HUDEP-2 (cell line): Measurements from ENCODE around the gene TMED4.
A peak's percentile ranks its signal among the peaks of the same experiment; 100 is the strongest.

Source experiments
- DNase-seq, 76 experiments: peaks; one replicate each; lab custom pipeline; 2025; ENCODE audit not compliant: unreplicated experiment in 76 of 76; lab: John Stamatoyannopoulos, UW

Gene TMED4

GRCh38 chr7:44581879-44582603, at the start of gene TMED4:
TMED4 (minus strand) TSS chr7:44582231; CDS start chr7:44582206, 25 bp downstream.
- peak; percentile 52 to 99 (median 98) for DNase-seq

DNA sequence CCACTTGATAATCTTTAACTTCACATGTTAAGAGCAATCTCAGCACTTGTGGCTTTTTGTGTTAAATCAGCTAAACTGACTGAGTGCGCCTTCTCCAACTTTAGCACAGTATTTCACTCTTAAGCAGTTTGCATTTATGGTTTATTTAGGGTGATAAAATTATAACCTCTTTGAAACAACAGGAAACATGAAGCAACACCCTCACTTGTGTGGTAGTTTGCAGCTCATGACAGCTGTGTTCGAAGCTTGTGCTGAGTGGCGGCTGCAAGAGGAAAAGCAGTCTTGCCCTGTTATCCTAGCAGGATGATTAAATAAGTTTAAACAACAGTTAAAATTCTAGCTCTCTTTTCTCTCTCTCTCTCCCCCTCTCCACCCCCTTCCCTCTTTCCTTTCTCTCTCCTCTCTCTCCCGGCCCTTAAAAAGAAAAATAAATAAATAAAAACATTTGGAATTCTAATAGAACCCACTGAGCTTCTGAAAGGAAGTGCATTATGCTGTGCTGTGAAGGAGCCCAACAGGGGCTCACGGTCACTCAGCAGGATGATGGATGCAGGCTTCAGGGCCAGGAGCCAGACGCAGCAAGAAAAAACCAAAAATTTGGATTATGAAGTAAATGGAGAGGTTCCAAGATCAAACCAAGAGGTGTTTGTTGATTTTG, 49.6 kb upstream of the TMED4 start:
- DNase-seq, result no peak

DNA sequence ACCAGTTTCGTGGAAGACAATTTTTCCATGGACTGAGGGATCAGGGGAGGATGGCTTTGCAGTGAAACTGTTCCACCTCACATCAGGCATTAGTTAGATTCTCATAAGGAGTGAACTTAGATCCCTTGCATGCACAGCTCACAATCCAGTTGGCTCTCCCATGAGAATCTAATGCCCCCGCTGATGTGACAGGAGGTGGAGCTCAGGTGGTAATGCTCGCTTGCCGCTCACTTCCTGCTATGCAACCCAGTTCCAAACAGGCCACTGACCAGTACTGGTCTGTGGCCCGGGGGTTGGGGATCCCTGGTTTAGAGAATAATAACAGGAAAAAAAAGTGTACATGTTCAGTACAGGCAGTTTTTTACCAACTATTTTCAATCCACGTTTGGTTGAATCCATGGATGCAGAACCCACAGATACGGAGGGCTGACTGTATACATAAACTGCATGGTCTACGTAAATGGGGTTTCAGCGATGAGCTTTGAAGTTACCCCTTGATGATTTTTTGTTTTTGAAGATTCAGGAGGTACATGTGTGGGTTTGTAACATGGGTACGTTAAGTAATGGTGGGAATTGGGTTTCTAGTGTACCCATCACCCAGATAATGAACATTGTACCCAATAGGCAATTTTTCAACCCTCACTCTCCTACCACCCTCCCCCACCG, 48.9 kb upstream of the TMED4 start:
- DNase-seq, result no peak

- no peak for DNase-seq
Measured at GRCh38 chr7:44629829-44630522, 47.9 kb upstream of the TMED4 start.

DNA sequence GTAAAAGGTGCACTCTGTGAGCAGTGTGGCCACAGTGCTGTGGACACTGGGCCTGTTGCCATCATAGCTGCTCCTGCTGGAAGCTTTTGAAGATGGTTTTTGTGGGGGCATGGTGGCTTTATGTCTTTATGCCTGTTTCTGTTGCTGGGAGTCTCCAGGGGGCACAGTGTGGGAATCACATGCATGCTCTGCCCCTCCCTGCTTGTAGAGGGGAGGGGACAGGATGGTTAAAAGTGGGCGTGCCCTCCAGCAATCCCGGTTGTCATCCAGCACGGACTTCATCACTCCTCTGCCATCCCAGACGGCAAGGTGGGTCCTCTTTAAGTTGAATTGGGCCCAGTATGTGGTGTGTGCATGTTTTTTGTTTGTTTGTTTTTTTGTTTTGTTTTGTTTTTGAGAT, 44.6 kb upstream of the TMED4 start:
- DNase-seq, result no peak

GRCh38 chr7:44625526-44626471, 43.8 kb upstream of the TMED4 start:
- peak in 36 of 76 experiments; percentile 7 to 74 (median 32) for DNase-seq

- DNase-seq, result no peak
Measured at GRCh38 chr7:44624318-44624717, 42.3 kb upstream of the TMED4 start.

- DNase-seq, result no peak
Measured at GRCh38 chr7:44622342-44623151, 40.5 kb upstream of the TMED4 start.

DNA sequence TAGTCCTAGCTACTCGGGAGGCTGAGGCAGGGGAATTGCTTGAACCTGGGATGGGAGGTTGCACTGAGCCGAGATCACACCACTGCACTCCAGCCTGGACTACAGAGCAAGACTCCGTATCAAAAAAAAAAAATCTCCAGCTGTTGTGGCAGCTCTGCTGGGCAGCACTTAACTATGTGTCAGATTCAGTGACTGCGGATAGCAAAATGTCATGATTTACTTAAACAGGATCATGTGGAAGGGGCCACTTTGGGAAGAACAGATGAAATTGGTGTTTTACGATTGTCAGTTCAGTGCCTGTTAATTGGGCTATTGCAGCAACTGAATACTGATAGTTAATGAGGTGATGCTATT, 39.7 kb upstream of the TMED4 start:
- no peak for DNase-seq

DNA sequence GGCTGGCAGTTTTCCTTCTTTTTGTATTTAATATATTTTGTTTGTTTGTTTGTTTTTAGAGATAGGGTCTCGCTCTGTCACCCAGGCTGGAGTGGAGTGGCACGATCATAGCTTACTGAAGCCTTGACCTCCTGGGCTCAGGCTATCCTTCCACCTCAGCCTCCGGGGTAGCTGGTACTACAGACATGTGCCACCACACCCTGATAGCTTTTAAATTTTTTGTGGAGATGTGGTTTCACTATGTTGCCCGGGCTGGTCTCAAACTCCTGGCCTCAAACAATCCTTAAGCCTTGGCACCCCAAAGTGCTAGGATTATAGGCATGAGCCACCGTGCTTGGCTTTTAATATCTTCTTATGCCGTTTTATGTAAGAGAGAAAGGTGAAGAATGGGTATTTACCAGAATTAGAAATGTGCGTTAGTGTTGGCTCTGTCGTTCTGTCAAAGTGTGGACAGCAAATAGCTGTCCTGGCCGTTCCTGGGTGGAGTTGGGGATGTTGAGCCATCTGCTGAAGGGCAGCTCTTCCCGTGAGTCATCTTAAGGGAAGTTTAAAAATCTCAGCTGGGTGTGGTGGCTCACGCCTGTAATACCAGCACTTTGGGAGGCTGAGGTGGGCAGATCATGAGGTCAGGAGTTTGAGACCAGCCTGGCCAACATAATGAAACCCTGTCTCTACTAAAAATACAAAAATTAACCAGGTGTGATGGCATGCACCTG, 39.2 kb upstream of the TMED4 start:
- DNase-seq, result no peak

DNA sequence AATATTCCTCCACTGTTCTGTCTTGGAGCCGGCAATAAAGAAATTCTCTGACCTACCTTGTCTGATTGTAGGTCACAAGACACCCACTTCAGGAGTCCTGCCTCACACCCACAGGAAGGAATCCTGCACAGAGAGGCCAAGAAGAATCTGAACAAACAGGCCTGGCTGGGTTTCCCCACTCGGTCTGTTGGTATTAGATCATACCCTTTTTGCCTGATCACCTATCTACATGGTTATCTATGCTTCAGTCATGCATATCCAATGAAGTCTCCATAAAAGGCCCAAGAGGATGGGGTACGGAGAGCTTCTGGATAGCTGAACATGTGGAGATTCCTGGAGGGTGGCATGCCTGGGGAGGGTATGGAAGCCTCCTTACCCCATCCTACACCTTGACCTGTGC, 36.7 kb upstream of the TMED4 start:
- DNase-seq, result no peak

- DNase-seq, result no peak
Measured at GRCh38 chr7:44618045-44618444, 36.0 kb upstream of the TMED4 start.

DNA sequence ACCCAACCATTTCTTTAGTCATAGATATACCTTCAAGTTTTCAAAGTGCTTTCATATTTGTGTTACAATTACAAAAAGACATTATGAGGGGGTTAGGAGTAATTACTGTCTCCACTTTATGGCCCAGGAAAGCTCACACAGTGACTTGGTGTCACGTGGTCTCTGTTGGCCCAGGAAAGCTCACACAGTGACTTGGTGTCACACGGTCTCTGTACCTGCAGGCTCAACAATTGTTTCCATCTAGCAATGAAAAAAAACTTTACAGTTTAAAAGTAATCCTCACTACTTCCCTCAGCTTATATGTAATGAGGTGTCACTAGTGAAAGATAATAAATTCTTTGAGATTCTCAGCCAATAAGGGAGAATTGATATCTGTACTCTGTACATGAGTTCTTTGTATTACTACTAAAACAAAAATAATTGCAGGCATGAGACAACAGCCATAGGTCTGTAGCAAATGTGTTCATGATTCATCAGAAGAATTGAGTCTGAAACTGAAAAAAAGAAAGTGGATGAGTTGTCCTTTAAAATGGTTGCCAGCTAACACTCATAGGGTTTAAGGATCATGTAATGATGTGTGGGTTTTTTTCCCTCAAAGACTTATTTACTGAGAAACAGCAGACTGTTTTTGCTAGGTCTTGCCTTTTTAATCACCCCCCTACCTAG, 35.3 kb upstream of the TMED4 start:
- no peak for DNase-seq

DNA sequence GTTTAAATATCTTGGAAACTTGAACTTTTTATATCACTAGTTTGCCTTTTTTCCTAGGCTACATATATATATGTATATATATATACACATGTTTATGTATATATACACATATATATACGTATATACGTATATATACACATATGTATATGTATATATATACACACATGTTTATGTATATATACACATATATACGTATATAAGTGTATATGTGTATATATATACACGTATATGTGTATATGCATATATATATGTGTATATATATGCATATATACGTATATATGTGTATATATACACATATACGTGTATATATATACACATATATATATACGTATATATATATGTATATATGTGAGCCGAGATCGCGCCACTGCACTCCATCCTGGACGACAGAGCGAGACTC, 34.5 kb upstream of the TMED4 start:
- DNase-seq, result no peak

DNA sequence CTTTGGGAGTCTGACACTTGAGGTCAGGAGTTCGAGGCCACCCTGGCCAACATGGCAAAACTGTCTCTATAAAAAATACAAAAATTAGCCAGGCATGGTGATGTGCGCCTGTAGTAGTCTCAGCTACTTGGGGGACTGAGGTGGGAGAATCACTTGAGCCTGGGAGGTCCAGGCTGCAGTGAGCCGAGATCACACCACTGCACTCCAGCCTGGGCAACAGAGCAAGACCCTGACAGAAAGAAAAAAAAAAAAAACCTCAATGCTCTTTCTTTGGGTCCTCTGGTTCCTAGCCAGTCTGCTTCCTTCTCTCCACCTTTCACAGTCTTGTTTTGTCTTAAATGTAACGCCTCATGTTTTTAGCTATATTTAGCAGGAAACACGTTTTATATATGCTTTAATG, 33.8 kb upstream of the TMED4 start:
- DNase-seq, result no peak

DNA sequence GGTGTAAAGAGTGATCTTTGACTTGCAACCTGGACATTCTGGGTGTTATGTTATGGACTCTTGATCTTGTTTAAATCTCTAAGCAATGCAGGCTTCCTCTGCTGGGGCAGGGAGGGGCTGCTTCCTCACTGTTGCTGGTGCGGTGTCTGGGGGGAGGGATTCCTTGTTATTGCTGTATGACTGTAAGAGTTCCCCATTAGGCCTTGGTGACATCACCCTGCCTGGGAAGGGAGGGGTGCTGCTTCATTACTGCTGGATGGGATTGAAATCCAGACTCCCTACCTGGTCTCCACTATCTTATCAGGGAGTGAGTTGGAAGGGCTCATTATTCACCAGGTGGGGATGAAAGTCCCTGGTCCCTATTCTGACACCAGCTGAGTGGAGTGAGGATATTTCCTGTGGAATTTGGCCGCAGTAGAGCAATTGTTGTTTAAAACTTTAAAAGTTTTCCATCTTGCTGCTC, 33.1 kb upstream of the TMED4 start:
- DNase-seq, result no peak

- DNase-seq, result no peak
Measured at GRCh38 chr7:44609829-44610228, 27.8 kb upstream of the TMED4 start.
